Skeletal muscle tissue (tissue), 4 donors: Measurements from ENCODE around the gene ROR1. TPM values are rescaled to one million over a fixed set of nuclear protein-coding genes. Genes with fewer than 3 reads are reported as not detected.

Experiments
- H3K27ac ChIP-seq: one replicate; pipeline ENCODE4 v1.7.0; 2013; ENCODE audit warnings: mild to moderate bottlenecking, low read depth, low read length, inconsistent platforms
- H3K27me3 ChIP-seq, 3 donors: one replicate each; pipeline ENCODE4 v1.7.0; 2013; ENCODE audit warnings: low read length in 3 of 3; ENCODE audit not compliant: control insufficient read depth in 3 of 3, insufficient read depth in 3 of 3
- H3K36me3 ChIP-seq, 3 donors: one replicate each; pipeline ENCODE4 v1.7.0; 2013; ENCODE audit warnings: low read length in 3 of 3; ENCODE audit not compliant: control insufficient read depth in 3 of 3, insufficient read depth in 3 of 3
- H3K4me1 ChIP-seq, 3 donors: one replicate each; pipeline ENCODE4 v1.7.0; 2013; ENCODE audit warnings: low read length in 3 of 3, mild to moderate bottlenecking in 3 of 3; ENCODE audit not compliant: control insufficient read depth in 3 of 3, insufficient read depth in 3 of 3
- H3K4me3 ChIP-seq, 3 donors: one replicate each; pipeline ENCODE4 v1.7.0; 2013; ENCODE audit warnings: low read length in 3 of 3
- H3K9ac ChIP-seq, 3 donors: one replicate each; pipeline ENCODE4 v1.7.0; 2013; ENCODE audit warnings: low read length in 3 of 3, mild to moderate bottlenecking in 3 of 3, moderate library complexity in 2 of 3, low read depth in 1 of 3
- H3K9me3 ChIP-seq, 3 donors: one replicate each; pipeline ENCODE4 v1.7.0; 2013; ENCODE audit warnings: low read length in 3 of 3; ENCODE audit not compliant: control insufficient read depth in 3 of 3
- total RNA-seq: library from RNA; depleted of rRNA; stranded (reverse); fragments of >200 nt; gene quantifications from one replicate; pipeline ENCODE4 v1.2.3, GENCODE V29; 2014
- donor health status: Osteomylitis.

The ROR1 gene
- total RNA-seq, 1 donor from 2014 or later, result 7.8 TPM

DNA sequence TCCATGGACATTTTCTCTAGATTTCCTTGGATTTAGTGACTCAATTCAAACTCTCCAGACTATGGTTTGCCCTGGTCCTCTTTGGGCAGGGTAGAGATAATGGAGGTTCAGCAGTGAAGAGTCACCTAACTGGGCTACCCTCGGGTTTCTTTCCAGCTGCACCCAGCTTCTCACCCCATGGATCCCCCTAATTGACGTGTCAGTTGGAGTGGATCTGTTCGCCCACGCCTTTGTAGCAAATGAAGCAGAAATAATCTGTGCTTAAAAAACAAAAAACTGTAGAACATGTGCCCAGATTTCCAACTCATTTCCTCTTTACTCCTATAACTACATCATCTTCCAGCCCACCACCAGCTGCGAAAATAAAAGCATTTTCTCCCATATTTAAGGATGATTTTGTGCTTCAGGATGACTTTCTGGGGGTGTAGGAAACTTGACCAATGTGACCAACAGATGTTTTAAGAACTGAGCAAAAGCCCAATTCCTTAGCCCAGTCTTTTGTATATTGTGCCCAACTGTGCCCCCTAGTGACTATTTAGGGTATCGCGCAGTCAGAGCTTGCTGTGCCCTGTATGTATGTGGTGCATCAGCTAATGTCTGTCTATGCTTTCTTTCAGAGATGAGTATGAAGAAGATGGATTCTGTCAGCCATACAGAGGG, 363.1 kb downstream of the ROR1 start:
- no peak overlapping the region for H3K27ac ChIP-seq

DNA sequence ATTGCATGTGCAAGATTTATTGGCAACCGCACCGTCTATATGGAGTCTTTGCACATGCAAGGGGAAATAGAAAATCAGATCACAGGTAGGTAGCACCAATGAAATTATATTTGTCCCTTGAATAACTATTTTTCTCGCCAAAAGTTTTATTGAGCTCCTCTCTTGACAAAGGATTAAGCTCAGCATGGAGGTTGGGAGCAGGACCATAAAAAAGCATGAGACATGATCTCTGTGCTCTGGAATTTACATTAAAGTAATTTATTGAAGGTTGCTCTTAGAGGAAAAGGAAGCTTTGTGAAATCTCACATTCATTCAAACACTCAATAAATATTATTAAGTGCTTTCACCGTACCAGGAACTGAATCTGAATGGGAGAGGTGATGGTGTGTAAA, 363.6 kb downstream of the ROR1 start:
- Histone ChIP-seq H3K36me3 (peaks cover 0 to 3% (median 3%) of the 10 kb centered on the region in 3 donors), H3K4me3 (no peak overlapping the region), H3K27me3 (no peaks in the 10 kb centered on the region), H3K4me1 (no peaks in the 10 kb centered on the region), H3K9me3 (no peaks in the 10 kb centered on the region), H3K9ac (no peak overlapping the region), H3K27ac (no peak overlapping the region)

More for the DNA sequence above, 363.1 kb downstream of the ROR1 start:
- peaks cover 0 to 3% (median 0%) of the 10 kb centered on the region in 3 donors for H3K36me3 ChIP-seq
- no peak overlapping the region for H3K4me3 ChIP-seq
- no peaks in the 10 kb centered on the region for H3K9me3 ChIP-seq
- H3K27me3 ChIP-seq, result no peaks in the 10 kb centered on the region
- no peak overlapping the region for H3K9ac ChIP-seq
- no peaks in the 10 kb centered on the region for H3K4me1 ChIP-seq

DNA sequence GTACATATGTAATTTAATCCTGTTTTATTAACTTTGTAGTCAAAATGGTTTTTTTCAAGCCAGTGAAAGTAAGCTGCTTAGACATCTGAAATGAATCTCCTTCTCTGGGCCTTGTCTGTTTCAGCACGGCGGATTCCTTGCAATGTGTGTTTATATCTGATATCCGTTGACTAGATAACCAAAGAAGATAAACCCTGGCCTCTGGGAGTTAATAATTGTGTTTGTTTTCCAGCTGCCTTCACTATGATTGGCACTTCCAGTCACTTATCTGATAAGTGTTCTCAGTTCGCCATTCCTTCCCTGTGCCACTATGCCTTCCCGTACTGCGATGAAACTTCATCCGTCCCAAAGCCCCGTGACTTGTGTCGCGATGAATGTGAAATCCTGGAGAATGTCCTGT, 366.1 kb downstream of the ROR1 start:
- H3K4me1 ChIP-seq, result no peaks in the 10 kb centered on the region
- H3K27me3 ChIP-seq, result no peaks in the 10 kb centered on the region
- H3K27ac ChIP-seq, result no peak overlapping the region
- no peaks in the 10 kb centered on the region for H3K9me3 ChIP-seq
- no peak overlapping the region for H3K4me3 ChIP-seq
- peaks cover 0 to 8% (median 6%) of the 10 kb centered on the region in 3 donors for H3K36me3 ChIP-seq
- no peak overlapping the region for H3K9ac ChIP-seq

DNA sequence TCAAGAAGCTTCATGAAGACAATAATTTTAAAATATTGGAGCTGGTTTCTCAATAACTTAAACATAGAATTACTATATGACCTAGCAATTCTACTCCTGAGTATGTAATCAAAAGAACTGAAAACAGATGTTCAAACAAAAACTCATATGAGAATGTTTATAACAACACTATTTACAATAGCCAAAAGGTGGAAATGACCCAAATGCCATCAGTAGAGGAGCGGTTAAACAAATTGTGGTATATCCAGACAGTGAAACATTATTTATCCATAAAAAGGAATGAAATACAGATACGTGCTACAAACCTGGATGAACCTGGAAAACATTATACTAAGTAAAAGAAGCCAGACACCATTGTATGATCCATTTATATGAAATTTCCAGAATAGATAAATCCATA, 366.8 kb downstream of the ROR1 start:
- Histone ChIP-seq H3K9me3 (no peaks in the 10 kb centered on the region), H3K27ac (no peak overlapping the region), H3K9ac (no peak overlapping the region), H3K4me3 (no peak overlapping the region), H3K36me3 (peaks cover 0 to 8% (median 6%) of the 10 kb centered on the region in 3 donors), H3K4me1 (no peaks in the 10 kb centered on the region), H3K27me3 (no peaks in the 10 kb centered on the region)

DNA sequence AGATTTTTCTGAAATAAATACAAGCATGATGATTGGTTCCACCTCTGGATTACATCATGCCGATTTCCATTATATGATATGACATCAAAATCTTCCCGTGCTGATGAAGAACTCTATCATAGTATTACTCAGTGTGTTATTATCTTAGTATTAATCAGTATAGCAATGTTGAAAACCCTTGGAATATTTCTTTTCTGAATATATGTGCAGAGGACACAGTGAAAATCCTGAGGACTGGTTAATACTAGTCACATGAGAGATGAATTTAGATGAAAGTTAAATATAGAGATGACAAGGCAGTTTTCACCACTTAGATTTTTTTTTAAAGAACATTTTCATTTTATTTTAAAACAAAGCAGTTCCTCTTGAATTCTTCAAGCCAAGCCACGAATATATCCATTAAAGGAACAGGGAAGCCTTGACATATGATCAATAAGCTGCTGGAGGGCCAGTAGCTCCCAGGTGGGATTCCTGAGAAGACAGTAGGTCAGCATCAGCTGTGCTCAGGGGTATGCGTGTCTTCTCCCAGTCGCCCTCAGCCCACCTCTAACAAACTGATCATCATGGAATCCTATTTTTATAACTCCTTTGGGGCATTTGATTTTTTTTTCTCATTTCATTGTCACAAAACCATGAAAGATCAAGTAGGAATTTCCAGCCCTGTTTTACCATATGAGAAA, 373.4 kb downstream of the ROR1 start:
- Histone ChIP-seq H3K9me3 (no peaks in the 10 kb centered on the region), H3K4me1 (no peaks in the 10 kb centered on the region), H3K9ac (no peak overlapping the region), H3K4me3 (no peak overlapping the region), H3K36me3 (peaks cover 0 to 7% (median 3%) of the 10 kb centered on the region in 3 donors), H3K27me3 (no peaks in the 10 kb centered on the region), H3K27ac (no peak overlapping the region)

DNA sequence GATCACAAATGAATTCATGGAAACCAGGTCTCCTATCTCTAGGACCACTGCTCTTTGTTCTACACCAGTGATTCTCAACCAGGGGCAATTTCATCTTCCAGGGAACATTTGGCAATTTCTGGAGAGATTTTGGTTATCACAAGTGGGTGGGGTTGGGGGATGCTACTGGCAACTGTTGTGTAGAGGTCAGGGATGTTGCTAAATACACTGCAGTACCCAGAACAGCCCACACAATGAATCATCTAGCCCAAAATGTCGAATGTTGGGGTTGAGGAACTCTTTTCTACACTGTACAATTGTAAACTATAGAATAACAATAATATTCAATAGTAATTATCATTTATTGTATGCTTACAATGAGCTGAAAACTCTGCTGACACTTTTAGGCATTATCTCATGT, 373.9 kb downstream of the ROR1 start:
- Histone ChIP-seq H3K9me3 (no peaks in the 10 kb centered on the region), H3K27me3 (no peaks in the 10 kb centered on the region), H3K4me3 (no peak overlapping the region), H3K27ac (no peak overlapping the region), H3K9ac (no peak overlapping the region), H3K36me3 (peaks cover 0 to 1% (median 0%) of the 10 kb centered on the region in 3 donors), H3K4me1 (no peaks in the 10 kb centered on the region)

DNA sequence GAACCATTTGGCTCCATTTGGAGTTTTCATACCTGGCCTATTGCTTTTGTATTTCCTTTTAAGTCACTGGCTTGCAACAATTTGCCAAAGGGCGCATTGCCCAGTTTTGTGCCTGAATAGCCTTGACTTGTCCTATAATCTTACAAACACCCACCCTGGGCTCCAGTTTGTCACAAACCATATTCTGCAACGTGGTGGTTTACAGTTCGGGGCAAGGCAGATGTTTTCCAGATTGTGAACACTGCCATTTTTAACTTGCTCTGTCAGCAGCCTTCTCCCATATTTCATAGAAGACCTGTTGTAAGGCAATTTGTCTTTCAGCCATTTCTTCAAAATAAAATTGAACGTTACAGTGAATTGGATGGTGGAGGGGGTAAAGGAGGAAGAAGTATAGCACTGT, 376.4 kb downstream of the ROR1 start:
- H3K4me1 ChIP-seq, result no peaks in the 10 kb centered on the region
- no peak overlapping the region for H3K27ac ChIP-seq
- H3K9ac ChIP-seq, result no peak overlapping the region
- H3K9me3 ChIP-seq, result no peaks in the 10 kb centered on the region
- H3K27me3 ChIP-seq, result no peaks in the 10 kb centered on the region
- no peak overlapping the region for H3K4me3 ChIP-seq
- no peaks in the 10 kb centered on the region for H3K36me3 ChIP-seq

DNA sequence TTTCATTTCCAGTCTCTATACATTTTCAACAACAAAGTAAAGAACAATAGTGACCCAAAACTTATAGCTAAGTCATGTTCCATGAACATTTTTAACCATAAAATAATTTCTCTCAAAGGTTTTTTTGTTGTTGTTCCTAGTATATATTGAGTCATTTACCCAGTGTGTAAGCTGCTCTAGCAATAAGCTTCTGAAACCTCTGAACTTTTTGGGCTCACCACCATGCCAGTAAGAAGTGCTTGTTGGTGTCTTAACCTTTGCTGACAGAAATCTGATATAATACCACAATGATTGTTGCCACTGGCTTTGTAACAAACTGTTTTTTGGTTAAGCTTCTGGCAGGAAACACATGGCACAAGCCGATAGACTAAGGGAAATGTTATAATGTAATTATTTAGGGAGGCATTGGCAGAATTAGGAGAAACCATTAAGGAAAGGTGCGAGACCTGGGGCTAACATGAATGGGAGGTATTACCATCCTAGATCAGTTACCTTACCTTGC, 377.0 kb downstream of the ROR1 start:
- H3K4me3 ChIP-seq, result no peak overlapping the region
- no peak overlapping the region for H3K9ac ChIP-seq
- H3K9me3 ChIP-seq, result no peaks in the 10 kb centered on the region
- no peaks in the 10 kb centered on the region for H3K4me1 ChIP-seq
- H3K36me3 ChIP-seq, result no peaks in the 10 kb centered on the region
- H3K27me3 ChIP-seq, result no peaks in the 10 kb centered on the region
- H3K27ac ChIP-seq, result no peak overlapping the region

DNA sequence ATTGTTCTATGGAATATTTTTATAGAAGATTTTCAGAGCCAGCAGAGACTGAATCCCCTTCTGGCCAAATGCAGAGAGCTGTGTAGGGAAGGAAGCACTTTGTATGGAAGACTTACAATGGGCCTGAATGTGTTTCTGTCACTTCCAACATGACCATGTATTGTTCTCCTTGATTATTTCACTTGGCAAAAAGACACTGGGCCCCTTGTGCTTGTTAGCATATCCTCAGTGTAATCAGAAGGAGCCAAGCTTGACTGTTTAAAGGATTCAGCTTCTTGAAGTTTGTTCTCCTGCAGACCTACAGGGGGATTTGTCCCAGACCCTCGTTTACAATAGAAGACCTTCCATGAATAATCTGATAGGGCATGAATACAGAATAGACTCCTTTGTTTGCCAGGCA, 381.5 kb downstream of the ROR1 start:
- Histone ChIP-seq H3K4me3 (no peak overlapping the region), H3K9me3 (no peaks in the 10 kb centered on the region), H3K36me3 (peaks cover 0 to 5% (median 0%) of the 10 kb centered on the region in 3 donors), H3K27ac (no peak overlapping the region), H3K27me3 (no peaks in the 10 kb centered on the region), H3K4me1 (no peaks in the 10 kb centered on the region), H3K9ac (no peak overlapping the region)

DNA sequence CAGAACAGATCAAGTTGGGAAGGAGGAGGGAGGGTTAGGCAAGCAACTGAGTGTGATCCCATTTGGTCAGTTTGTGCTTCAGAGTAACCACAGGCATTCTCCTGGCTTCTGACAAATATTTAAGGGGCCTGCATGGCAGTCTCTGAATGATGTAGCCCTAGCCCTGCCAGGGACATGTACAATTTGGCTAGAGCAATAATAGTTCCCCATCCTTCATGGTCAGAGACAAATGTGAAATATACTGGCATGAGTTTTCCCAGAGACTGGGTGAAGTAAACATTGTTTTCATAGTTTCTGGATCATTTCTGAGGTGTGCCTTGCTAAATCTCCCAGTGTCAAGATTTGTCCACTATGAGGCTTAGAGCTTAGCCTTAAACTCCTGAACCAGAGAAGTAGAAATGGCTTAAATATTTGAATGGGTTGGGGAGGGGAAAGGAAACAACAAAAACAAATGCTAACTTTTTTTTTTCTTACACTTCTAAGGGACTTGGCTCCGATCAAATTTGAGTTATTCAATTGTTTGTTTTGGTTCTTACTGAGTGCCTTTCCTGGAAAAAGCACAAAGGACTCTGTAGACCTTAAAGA, 387.6 kb downstream of the ROR1 start:
- Histone ChIP-seq H3K4me1 (peaks cover 0 to 3% (median 0%) of the 10 kb centered on the region in 3 donors), H3K9ac (no peak overlapping the region), H3K36me3 (peaks cover 0 to 5% (median 0%) of the 10 kb centered on the region in 3 donors), H3K9me3 (no peaks in the 10 kb centered on the region), H3K4me3 (no peak overlapping the region), H3K27ac (no peak overlapping the region), H3K27me3 (no peaks in the 10 kb centered on the region)
